HepG2 (cell line): ENCODE data around the gene NDUFV1. TPM values are rescaled to one million over a fixed set of nuclear protein-coding genes. Genes with fewer than 3 reads are reported as not detected.

Experiments
- AGO2 ChIP-seq: fragments of 200-400 bp; formaldehyde crosslinking; optimal IDR thresholded peaks from 2 replicates; pipeline ENCODE3; 2017; ENCODE audit warnings: mild to moderate bottlenecking, low read depth, low read length, moderate library complexity
- BCL6 ChIP-seq: IDR thresholded peaks from 2 replicates; pipeline ENCODE4 v1.6.1; 2016; ENCODE audit warnings: missing genetic modification reagents, missing compliant biosample characterization
- CREB1 ChIP-seq, 2 experiments: fragments of 450-650 bp in 1 of 2; IDR thresholded peaks; 2 replicates each; pipeline ENCODE4 v1.6.1; 2016 to 2017; ENCODE audit warnings: control low read depth in 1 of 2, mild to moderate bottlenecking in 1 of 2, missing compliant biosample characterization in 1 of 2, missing genetic modification characterization in 1 of 2
- CREM ChIP-seq, 2 experiments: sonication (generic) in 1 of 2; formaldehyde crosslinking in 1 of 2; IDR thresholded peaks; 2 replicates each; pipeline versions ENCODE4 v1.4.0 to v1.6.1; 2016 to 2020; ENCODE audit warnings: antibody characterized with exemption in 1 of 2, mild to moderate bottlenecking in 1 of 2, missing genetic modification reagents in 1 of 2
- FOSL2 ChIP-seq: sonication (generic); formaldehyde crosslinking; IDR thresholded peaks from 2 replicates; pipeline ENCODE4 v1.4.0; 2020; ENCODE audit warnings: missing genetic modification reagents
- HMG20A ChIP-seq: IDR thresholded peaks from 2 replicates; pipeline ENCODE4 v1.6.1; 2016; ENCODE audit warnings: borderline replicate concordance
- IKZF4 ChIP-seq: sonication (generic); formaldehyde crosslinking; IDR thresholded peaks from 2 replicates; pipeline ENCODE4 v1.5.1; 2020; ENCODE audit warnings: borderline replicate concordance, mild to moderate bottlenecking, low read depth, missing genetic modification reagents; ENCODE audit errors: not compliant biosample characterization
- NCOR1 ChIP-seq: fragments of 200-600 bp; sonication (generic); IDR thresholded peaks from 2 replicates; pipeline ENCODE4 v1.7.0; 2017; ENCODE audit warnings: antibody characterized with exemption, low read length, borderline replicate concordance
- PITX1 ChIP-seq: sonication (generic); formaldehyde crosslinking; IDR thresholded peaks from 2 replicates; pipeline ENCODE4 v1.5.1; 2020; ENCODE audit warnings: mild to moderate bottlenecking, missing genetic modification reagents
- RAD21 ChIP-seq: fragments of 450-650 bp; formaldehyde crosslinking; IDR thresholded peaks from 2 replicates; pipeline ENCODE4 v1.5.0; 2020; ENCODE audit warnings: mild to moderate bottlenecking
- SALL1 ChIP-seq: sonication (generic); formaldehyde crosslinking; IDR thresholded peaks from 2 replicates; pipeline ENCODE4 v1.8.0; 2022; ENCODE audit warnings: mild to moderate bottlenecking, missing genetic modification reagents
- SOX6 ChIP-seq, 2 experiments: fragments of 450-650 bp in 1 of 2; sonication (generic) in 1 of 2; formaldehyde crosslinking in 1 of 2; IDR thresholded peaks; 2 replicates each; pipeline versions ENCODE4 v1.4.0 to v1.6.1; 2017 to 2020; ENCODE audit warnings: antibody characterized with exemption in 1 of 2, mild to moderate bottlenecking in 1 of 2, missing genetic modification reagents in 1 of 2
- TARDBP ChIP-seq: sonication (generic); formaldehyde crosslinking; IDR thresholded peaks from 2 replicates; pipeline ENCODE4 v1.8.0; 2022; ENCODE audit warnings: mild to moderate bottlenecking, missing genetic modification reagents
- TBX3 ChIP-seq: fragments of 450-650 bp; IDR thresholded peaks from 2 replicates; pipeline ENCODE4 v1.6.1; 2017; ENCODE audit warnings: antibody characterized with exemption, mild to moderate bottlenecking, inconsistent platforms, borderline replicate concordance
- TEAD3 ChIP-seq: optimal IDR thresholded peaks from 2 replicates; pipeline ENCODE3; 2016; ENCODE audit warnings: borderline replicate concordance
- ZNF331 ChIP-seq: sonication (generic); formaldehyde crosslinking; IDR thresholded peaks from 2 replicates; pipeline ENCODE4 v1.4.0; 2020; ENCODE audit warnings: missing genetic modification reagents
- ZNF672 ChIP-seq: sonication (generic); formaldehyde crosslinking; IDR thresholded peaks from 2 replicates; pipeline ENCODE4 v1.8.1; 2022; ENCODE audit warnings: missing genetic modification reagents
- ZSCAN25 ChIP-seq: sonication (generic); formaldehyde crosslinking; IDR thresholded peaks from 2 replicates; pipeline ENCODE4 v1.8.0; 2022; ENCODE audit warnings: mild to moderate bottlenecking, missing genetic modification reagents
- polyA plus RNA-seq, 8 experiments: library from polyadenylated mRNA; depleted of rRNA in 3 of 8; stranded (reverse) in 7 of 8; unstranded in 1 of 8; fragments of >200 nt; fragmentation: Illumina TruSeq in 4 of 8; extraction: Trizol in 4 of 8; gene quantifications; 2 replicates each; pipeline versions ENCODE4 v1.2.1 to v1.2.3, GENCODE V29; 2011 to 2016; ENCODE audit warnings: low read depth in 4 of 8, missing spikeins in 1 of 8, mixed read lengths in 1 of 8; ENCODE audit not compliant: insufficient read depth in 1 of 8
- total RNA-seq, 5 experiments: library from RNA; depleted of rRNA; stranded (reverse); fragments of >200 nt; fragmentation: Illumina TruSeq; extraction: Trizol; gene quantifications; 2 replicates each; pipeline ENCODE4 v1.2.3, GENCODE V29; 2016; ENCODE audit warnings: low read depth in 1 of 5
- TF ChIP-seq, protein P1 (sequence below): sonication (generic); formaldehyde crosslinking; IDR thresholded peaks from 2 replicates; pipeline ENCODE4 v1.5.0; 2020; ENCODE audit warnings: mild to moderate bottlenecking, missing genetic modification reagents
- TF ChIP-seq, protein P2 (sequence below): sonication (generic); formaldehyde crosslinking; IDR thresholded peaks from 2 replicates; pipeline ENCODE4 v1.9.0; 2021; ENCODE audit warnings: missing genetic modification reagents, mild to moderate bottlenecking, borderline replicate concordance
- TF ChIP-seq, protein P3 (sequence below): sonication (generic); formaldehyde crosslinking; conservative IDR thresholded peaks from 2 replicates; pipeline ENCODE4 v1.4.0; 2020; ENCODE audit warnings: mild to moderate bottlenecking, missing genetic modification reagents, moderate library complexity
- TF ChIP-seq, protein P4 (sequence below): sonication (generic); formaldehyde crosslinking; IDR thresholded peaks from 2 replicates; pipeline ENCODE4 v1.4.0; 2020; ENCODE audit warnings: mild to moderate bottlenecking, missing genetic modification reagents
- TF ChIP-seq, protein P5 (sequence below): IDR thresholded peaks from 2 replicates; pipeline ENCODE4 v1.6.1; 2016; ENCODE audit warnings: mild to moderate bottlenecking, missing biosample characterization, missing genetic modification reagents

NDUFV1 gene
- total and polyA plus RNA-seq, 2 of the 13 experiments (the other 11 are each of a cell fraction or from before 2014, with no cell fraction given), result 88.9 to 137 TPM

DNA sequence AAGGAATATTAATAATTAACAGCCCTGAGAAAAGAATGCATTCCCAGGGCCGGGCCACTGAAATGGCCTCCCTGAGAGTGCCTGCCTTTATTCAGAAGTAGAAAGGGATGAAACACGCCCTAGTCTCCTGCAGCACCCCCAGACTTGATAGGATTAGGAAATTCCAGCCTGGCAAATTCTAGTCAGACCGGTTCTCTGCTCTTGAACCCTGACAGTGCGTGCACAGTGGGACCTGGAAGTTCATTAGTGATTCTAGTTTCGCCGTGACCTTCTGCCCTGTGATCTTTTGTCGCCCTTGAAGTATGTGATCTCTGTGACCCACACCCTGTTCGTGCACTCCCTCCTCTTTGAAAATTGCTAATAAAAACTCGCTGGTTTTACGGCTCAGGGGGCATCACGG, 25.3 kb upstream of the NDUFV1 start (continued):
- TF ChIP-seq, protein P1, sequence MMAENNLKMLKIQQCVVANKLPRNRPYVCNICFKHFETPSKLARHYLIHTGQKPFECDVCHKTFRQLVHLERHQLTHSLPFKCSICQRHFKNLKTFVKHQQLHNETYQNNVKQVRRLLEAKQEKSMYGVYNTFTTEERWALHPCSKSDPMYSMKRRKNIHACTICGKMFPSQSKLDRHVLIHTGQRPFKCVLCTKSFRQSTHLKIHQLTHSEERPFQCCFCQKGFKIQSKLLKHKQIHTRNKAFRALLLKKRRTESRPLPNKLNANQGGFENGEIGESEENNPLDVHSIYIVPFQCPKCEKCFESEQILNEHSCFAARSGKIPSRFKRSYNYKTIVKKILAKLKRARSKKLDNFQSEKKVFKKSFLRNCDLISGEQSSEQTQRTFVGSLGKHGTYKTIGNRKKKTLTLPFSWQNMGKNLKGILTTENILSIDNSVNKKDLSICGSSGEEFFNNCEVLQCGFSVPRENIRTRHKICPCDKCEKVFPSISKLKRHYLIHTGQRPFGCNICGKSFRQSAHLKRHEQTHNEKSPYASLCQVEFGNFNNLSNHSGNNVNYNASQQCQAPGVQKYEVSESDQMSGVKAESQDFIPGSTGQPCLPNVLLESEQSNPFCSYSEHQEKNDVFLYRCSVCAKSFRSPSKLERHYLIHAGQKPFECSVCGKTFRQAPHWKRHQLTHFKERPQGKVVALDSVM, result 0 out of 2 replicates have a peak, but pooled peaks have one; percentile 11
- TF ChIP-seq, protein P2, sequence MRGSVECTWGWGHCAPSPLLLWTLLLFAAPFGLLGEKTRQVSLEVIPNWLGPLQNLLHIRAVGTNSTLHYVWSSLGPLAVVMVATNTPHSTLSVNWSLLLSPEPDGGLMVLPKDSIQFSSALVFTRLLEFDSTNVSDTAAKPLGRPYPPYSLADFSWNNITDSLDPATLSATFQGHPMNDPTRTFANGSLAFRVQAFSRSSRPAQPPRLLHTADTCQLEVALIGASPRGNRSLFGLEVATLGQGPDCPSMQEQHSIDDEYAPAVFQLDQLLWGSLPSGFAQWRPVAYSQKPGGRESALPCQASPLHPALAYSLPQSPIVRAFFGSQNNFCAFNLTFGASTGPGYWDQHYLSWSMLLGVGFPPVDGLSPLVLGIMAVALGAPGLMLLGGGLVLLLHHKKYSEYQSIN, result no peak
- TF ChIP-seq ZNF331 (CRISPR knock-in tag) (0 out of 2 replicates have a peak, but pooled peaks have one; percentile 24), SOX6 (IDR thresholded peaks at IDR 0.05) (no peak), SOX6 (CRISPR knock-in tag; IDR thresholded peaks at IDR 0.05) (peak; percentile 75), RAD21 (CRISPR knock-in tag) (no peak), TEAD3 (CRISPR knock-in tag) (peak; percentile 56), TARDBP (CRISPR knock-in tag) (peak; percentile 50; the same call in 1 of the 2 replicates), NCOR1 (peak; percentile 87; the same call in 1 of the 2 replicates), CREM (IDR thresholded peaks at IDR 0.05) (peak; percentile 30; the same call in 1 of the 2 replicates), CREM (CRISPR knock-in tag; IDR thresholded peaks at IDR 0.05) (no peak), AGO2 (no peak), BCL6 (CRISPR knock-in tag) (peak; percentile 58; the same call in 1 of the 2 replicates), HMG20A (CRISPR knock-in tag) (peak; percentile 43; the same call in 1 of the 2 replicates), IKZF4 (CRISPR knock-in tag) (no peak), ZSCAN25 (no peak), ZNF672 (no peak), SALL1 (CRISPR knock-in tag) (peak; percentile 80), PITX1 (CRISPR knock-in tag) (peak; percentile 71; the same call in 1 of the 2 replicates), CREB1 (IDR thresholded peaks at IDR 0.05) (no peak), CREB1 (CRISPR knock-in tag; IDR thresholded peaks at IDR 0.05) (0 out of 2 replicates have a peak, but pooled peaks have one; percentile 34), TBX3 (peak; percentile 32; the same call in 1 of the 2 replicates), FOSL2 (CRISPR knock-in tag) (peak; percentile 21; the same call in 1 of the 2 replicates)
- TF ChIP-seq, protein P3, sequence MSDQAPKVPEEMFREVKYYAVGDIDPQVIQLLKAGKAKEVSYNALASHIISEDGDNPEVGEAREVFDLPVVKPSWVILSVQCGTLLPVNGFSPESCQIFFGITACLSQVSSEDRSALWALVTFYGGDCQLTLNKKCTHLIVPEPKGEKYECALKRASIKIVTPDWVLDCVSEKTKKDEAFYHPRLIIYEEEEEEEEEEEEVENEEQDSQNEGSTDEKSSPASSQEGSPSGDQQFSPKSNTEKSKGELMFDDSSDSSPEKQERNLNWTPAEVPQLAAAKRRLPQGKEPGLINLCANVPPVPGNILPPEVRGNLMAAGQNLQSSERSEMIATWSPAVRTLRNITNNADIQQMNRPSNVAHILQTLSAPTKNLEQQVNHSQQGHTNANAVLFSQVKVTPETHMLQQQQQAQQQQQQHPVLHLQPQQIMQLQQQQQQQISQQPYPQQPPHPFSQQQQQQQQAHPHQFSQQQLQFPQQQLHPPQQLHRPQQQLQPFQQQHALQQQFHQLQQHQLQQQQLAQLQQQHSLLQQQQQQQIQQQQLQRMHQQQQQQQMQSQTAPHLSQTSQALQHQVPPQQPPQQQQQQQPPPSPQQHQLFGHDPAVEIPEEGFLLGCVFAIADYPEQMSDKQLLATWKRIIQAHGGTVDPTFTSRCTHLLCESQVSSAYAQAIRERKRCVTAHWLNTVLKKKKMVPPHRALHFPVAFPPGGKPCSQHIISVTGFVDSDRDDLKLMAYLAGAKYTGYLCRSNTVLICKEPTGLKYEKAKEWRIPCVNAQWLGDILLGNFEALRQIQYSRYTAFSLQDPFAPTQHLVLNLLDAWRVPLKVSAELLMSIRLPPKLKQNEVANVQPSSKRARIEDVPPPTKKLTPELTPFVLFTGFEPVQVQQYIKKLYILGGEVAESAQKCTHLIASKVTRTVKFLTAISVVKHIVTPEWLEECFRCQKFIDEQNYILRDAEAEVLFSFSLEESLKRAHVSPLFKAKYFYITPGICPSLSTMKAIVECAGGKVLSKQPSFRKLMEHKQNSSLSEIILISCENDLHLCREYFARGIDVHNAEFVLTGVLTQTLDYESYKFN, result peak; percentile 81
- TF ChIP-seq, protein P4, sequence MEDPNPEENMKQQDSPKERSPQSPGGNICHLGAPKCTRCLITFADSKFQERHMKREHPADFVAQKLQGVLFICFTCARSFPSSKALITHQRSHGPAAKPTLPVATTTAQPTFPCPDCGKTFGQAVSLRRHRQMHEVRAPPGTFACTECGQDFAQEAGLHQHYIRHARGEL (CRISPR knock-in tag), result no peak
- TF ChIP-seq, protein P5, sequence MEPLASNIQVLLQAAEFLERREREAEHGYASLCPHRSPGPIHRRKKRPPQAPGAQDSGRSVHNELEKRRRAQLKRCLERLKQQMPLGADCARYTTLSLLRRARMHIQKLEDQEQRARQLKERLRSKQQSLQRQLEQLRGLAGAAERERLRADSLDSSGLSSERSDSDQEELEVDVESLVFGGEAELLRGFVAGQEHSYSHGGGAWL (CRISPR knock-in tag), result no peak
